Ishikawa (cell line): ENCODE measurements around the gene BBLN.

Source experiments
- CEBPB ChIP-seq: IDR thresholded peaks from 2 replicates; pipeline ENCODE4 v1.6.1; 2012
- CREB1 ChIP-seq: IDR thresholded peaks from 2 replicates; pipeline ENCODE4 v1.6.1; 2012; ENCODE audit warnings: low read depth
- EGR1 ChIP-seq: IDR thresholded peaks from 2 replicates; pipeline ENCODE4 v1.6.1; 2012
- EP300 ChIP-seq: IDR thresholded peaks from 2 replicates; pipeline ENCODE4 v1.6.1; 2012; ENCODE audit warnings: borderline replicate concordance
- FOXM1 ChIP-seq: IDR thresholded peaks from 2 replicates; pipeline ENCODE4 v1.6.1; 2012; ENCODE audit warnings: low read depth, borderline replicate concordance
- MAX ChIP-seq: IDR thresholded peaks from 2 replicates; pipeline ENCODE4 v1.6.1; 2012
- NFIC ChIP-seq: IDR thresholded peaks from 2 replicates; pipeline ENCODE4 v1.6.1; 2012
- RAD21 ChIP-seq: IDR thresholded peaks from 2 replicates; pipeline ENCODE4 v1.6.1; 2012; ENCODE audit warnings: low read depth
- REST ChIP-seq: IDR thresholded peaks from 2 replicates; pipeline ENCODE4 v1.6.1; 2012; ENCODE audit warnings: low read depth, mild to moderate bottlenecking
- TAF1 ChIP-seq: IDR thresholded peaks from 2 replicates; pipeline ENCODE4 v1.6.1; 2012; ENCODE audit warnings: low read depth, mild to moderate bottlenecking
- TCF12 ChIP-seq: IDR thresholded peaks from 2 replicates; pipeline ENCODE4 v1.6.1; 2012; ENCODE audit warnings: low read depth
- TEAD4 ChIP-seq: IDR thresholded peaks from 2 replicates; pipeline ENCODE4 v1.6.1; 2012
- USF1 ChIP-seq: IDR thresholded peaks from 2 replicates; pipeline ENCODE4 v1.6.1; 2012
- YY1 ChIP-seq: IDR thresholded peaks from 2 replicates; pipeline ENCODE4 v1.6.1; 2012; ENCODE audit warnings: low read depth
- ZBTB7A ChIP-seq: IDR thresholded peaks from 2 replicates; pipeline ENCODE4 v1.6.1; 2012; ENCODE audit warnings: low read depth

Gene BBLN

GRCh38 chr9:128206484-128206883 is 46.4 kb downstream of the BBLN start:
- TF ChIP-seq REST (no peak), EGR1 (no peak), USF1 (no peak), MAX (no peak), CEBPB (no peak), ZBTB7A (no peak), EP300 (no peak), TAF1 (no peak), CREB1 (no peak), FOXM1 (no peak), NFIC (no peak), RAD21 (no peak), TCF12 (no peak), TEAD4 (no peak), YY1 (no peak)

GRCh38 chr9:128206916-128207910 is 47.1 kb downstream of the BBLN start:
- TF ChIP-seq USF1, result no peak
- no peak for TF ChIP-seq CEBPB
- no peak for TF ChIP-seq YY1
- no peak for TF ChIP-seq TCF12
- no peak for TF ChIP-seq EGR1
- no peak for TF ChIP-seq TAF1
- no peak for TF ChIP-seq REST
- TF ChIP-seq EP300, result no peak
- TF ChIP-seq TEAD4, result no peak
- TF ChIP-seq CREB1, result no peak
- TF ChIP-seq ZBTB7A, result no peak
- TF ChIP-seq MAX, result no peak
- TF ChIP-seq NFIC, result no peak
- no peak for TF ChIP-seq FOXM1
- no peak for TF ChIP-seq RAD21

GRCh38 chr9:128208386-128208785 is 48.3 kb downstream of the BBLN start:
- TF ChIP-seq EGR1 (no peak), FOXM1 (no peak), RAD21 (no peak)

- TF ChIP-seq NFIC (no peak), EGR1 (no peak), CREB1 (no peak), USF1 (no peak), MAX (no peak), ZBTB7A (no peak), TEAD4 (no peak), YY1 (no peak), REST (no peak), CEBPB (no peak)
These were observed 49.0 kb downstream of the BBLN start for GRCh38 chr9:128208946-128209669.
